ENCODE data around the gene SFMBT1. TPM values are rescaled to one million over a fixed set of nuclear protein-coding genes. Genes with fewer than 3 reads are reported as not detected.

The SFMBT1 gene
- polyA plus RNA-seq, 1 of the 3 experiments (the other 2 are of a cell fraction), result 0.72 TPM

DNA sequence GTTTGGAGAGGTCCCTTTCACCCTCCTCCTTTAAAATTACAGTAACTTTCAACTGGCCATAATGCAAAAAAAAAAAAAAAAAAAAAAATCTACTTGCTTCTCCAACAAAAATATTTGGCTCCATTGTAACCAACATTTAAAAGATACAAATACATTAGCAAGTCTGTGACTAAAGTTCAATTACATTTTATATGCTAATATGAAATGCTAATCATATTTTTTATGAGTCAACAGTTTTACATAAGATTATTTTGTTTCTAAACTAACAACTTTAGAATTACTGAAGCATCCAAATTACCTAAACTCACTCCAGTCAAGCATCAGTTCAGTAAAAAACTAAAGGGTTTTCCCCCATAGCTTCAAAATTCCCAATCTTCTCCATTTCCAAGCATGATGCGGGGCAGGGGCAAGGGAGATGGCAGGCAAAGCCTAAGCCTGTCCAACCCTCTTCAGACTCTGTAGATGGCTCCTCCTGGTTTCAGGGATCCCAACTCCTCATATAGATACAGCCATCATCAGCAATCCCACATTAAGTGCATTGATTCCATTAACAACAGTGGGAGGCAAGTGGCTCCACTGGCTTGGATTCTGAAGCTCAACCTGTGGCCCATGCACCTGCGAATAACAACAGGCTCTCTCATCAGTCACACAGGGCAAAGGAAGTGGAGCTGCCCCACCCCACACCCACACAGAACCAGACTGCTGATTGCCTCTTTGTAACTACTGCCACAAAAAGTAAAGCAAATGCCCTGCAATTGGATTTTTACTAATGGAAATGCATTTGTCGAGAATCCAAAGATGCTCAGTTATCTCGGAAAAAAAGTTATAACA, 15.0 kb downstream of the SFMBT1 start:
- Histone ChIP-seq H3K9ac (no peak overlapping the region), H3F3A (replicated peaks; ENCODE audit: insufficient read depth) (no peaks in the 10 kb centered on the region), H3K9me2 (no peaks in the 10 kb centered on the region), H3K4me3 (ENCODE audit: low read depth in 2 of 2, low read length in 1 of 2) (no peak overlapping the region), H2AFZ (ENCODE audit: low read depth) (no peak overlapping the region), H3K4me1 (ENCODE audit: control insufficient read depth in 1 of 2, insufficient read depth in 2 of 2, low read depth in 1 of 2, low read length in 1 of 2) (peaks cover 0 to 7% of the 10 kb centered on the region in 2 experiments; a peak in 2 of 4 replicates), H4K20me1 (ENCODE audit: insufficient read depth) (no peaks in the 10 kb centered on the region), H3K9me3 (no peaks in the 10 kb centered on the region), H3K27ac (ENCODE audit: low read depth in 2 of 2, low read length in 1 of 2) (no peak overlapping the region), H3K79me2 (ENCODE audit: insufficient read depth) (no peaks in the 10 kb centered on the region), H3K27me3 (ENCODE audit: insufficient read depth) (no peaks in the 10 kb centered on the region), H3K4me2 (no peak overlapping the region), H3K36me3 (replicated peaks in 1 of 2; ENCODE audit: control insufficient read depth in 1 of 2, insufficient read depth in 2 of 2, low read length in 1 of 2) (no peaks in the 10 kb centered on the region)
- DNase-seq, result no peak
- 89% methylated on average over 4 of the region's 4 CpGs for WGBS (ENCODE audit: low lambda C conversion rate)
- TF ChIP-seq, protein P1, sequence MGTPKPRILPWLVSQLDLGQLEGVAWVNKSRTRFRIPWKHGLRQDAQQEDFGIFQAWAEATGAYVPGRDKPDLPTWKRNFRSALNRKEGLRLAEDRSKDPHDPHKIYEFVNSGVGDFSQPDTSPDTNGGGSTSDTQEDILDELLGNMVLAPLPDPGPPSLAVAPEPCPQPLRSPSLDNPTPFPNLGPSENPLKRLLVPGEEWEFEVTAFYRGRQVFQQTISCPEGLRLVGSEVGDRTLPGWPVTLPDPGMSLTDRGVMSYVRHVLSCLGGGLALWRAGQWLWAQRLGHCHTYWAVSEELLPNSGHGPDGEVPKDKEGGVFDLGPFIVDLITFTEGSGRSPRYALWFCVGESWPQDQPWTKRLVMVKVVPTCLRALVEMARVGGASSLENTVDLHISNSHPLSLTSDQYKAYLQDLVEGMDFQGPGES (IDR thresholded peaks at IDR 0.05; ENCODE audit: low read depth, low read length), result no peak
- no peak for TF ChIP-seq EP300 (IDR thresholded peaks at IDR 0.05; ENCODE audit: borderline replicate concordance in 1 of 2, low read depth in 1 of 2, low read length in 1 of 2)
- TF ChIP-seq TAF1 (IDR thresholded peaks at IDR 0.05; ENCODE audit: borderline replicate concordance, low read depth, low read length), result no peak
- no peak for TF ChIP-seq MEF2A (IDR thresholded peaks at IDR 0.05; ENCODE audit: borderline replicate concordance, low read depth)
- TF ChIP-seq, protein P2, sequence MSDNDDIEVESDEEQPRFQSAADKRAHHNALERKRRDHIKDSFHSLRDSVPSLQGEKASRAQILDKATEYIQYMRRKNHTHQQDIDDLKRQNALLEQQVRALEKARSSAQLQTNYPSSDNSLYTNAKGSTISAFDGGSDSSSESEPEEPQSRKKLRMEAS (IDR thresholded peaks at IDR 0.05; ENCODE audit: low read depth), result no peak
- TF ChIP-seq, protein P3, sequence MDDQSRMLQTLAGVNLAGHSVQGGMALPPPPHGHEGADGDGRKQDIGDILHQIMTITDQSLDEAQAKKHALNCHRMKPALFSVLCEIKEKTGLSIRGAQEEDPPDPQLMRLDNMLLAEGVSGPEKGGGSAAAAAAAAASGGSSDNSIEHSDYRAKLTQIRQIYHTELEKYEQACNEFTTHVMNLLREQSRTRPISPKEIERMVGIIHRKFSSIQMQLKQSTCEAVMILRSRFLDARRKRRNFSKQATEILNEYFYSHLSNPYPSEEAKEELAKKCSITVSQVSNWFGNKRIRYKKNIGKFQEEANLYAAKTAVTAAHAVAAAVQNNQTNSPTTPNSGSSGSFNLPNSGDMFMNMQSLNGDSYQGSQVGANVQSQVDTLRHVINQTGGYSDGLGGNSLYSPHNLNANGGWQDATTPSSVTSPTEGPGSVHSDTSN (IDR thresholded peaks at IDR 0.05), result no peak
- no peak for TF ChIP-seq NFIC (IDR thresholded peaks at IDR 0.05; ENCODE audit: borderline replicate concordance)
- TF ChIP-seq, protein P4, sequence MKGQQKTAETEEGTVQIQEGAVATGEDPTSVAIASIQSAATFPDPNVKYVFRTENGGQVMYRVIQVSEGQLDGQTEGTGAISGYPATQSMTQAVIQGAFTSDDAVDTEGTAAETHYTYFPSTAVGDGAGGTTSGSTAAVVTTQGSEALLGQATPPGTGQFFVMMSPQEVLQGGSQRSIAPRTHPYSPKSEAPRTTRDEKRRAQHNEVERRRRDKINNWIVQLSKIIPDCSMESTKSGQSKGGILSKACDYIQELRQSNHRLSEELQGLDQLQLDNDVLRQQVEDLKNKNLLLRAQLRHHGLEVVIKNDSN (IDR thresholded peaks at IDR 0.05; ENCODE audit: borderline replicate concordance, low read depth), result no peak
- no peak for TF ChIP-seq RFX5 (IDR thresholded peaks at IDR 0.05; ENCODE audit: low read length)
- no peak for TF ChIP-seq EZH2phosphoT487 (IDR thresholded peaks at IDR 0.05; ENCODE audit: borderline replicate concordance, low read depth)
- TF ChIP-seq FOXJ3 (CRISPR knock-in tag; IDR thresholded peaks at IDR 0.05), result no peak
- TF ChIP-seq NRF1 (IDR thresholded peaks at IDR 0.05; ENCODE audit: low read depth, low read length), result no peak
- no peak for TF ChIP-seq CHD2 (IDR thresholded peaks at IDR 0.05; ENCODE audit: low read length, partially characterized antibody)
- no peak for TF ChIP-seq SIN3A (IDR thresholded peaks at IDR 0.05; ENCODE audit: borderline replicate concordance, low read depth, low read length)
- TF ChIP-seq RAD21 (IDR thresholded peaks at IDR 0.05; ENCODE audit: low read length), result no peak
- CTCF ChIA-PET, result interaction anchor here (0.8 to 1.3 kb wide), 3 partner anchors 8 to 42 kb away, joined by 3 to 4 read pairs (median 4); no protein-coding TSS in a partner anchor
- POLR2A ChIA-PET, result no interaction called here
